OCI-LY3 (cell line): ENCODE data around the gene UST.

Source experiments
- H2AFZ ChIP-seq: fragments of 200-600, 300-600 bp; shearing (Covaris generic); 2 replicates; pipeline ENCODE4 v1.6.0; 2014; ENCODE audit warnings: antibody characterized with exemption, low read depth, low read length
- H3K27ac ChIP-seq: fragments of 200-600, 300-600 bp; sonication (generic); 2 replicates; pipeline ENCODE4 v1.5.1; 2014; ENCODE audit warnings: mild to moderate bottlenecking, low read length, moderate library complexity, mixed read lengths
- H3K27me3 ChIP-seq: fragments of 200-600, 300-600 bp; sonication (generic); 2 replicates; pipeline ENCODE4 v1.6.1; 2014; ENCODE audit warnings: low read depth, low read length, mixed read lengths
- H3K36me3 ChIP-seq: fragments of 200-600, 300-600 bp; sonication (generic); replicated peaks from 2 replicates; pipeline ENCODE3; 2014; ENCODE audit warnings: low read depth, low read length, mixed read lengths
- H3K4me1 ChIP-seq: fragments of 300-600, 200-600 bp; sonication (generic); 2 replicates; pipeline ENCODE4 v1.6.1; 2014; ENCODE audit warnings: low read length, mixed read lengths
- H3K4me2 ChIP-seq: fragments of 200-600, 300-600 bp; sonication (generic); 2 replicates; pipeline ENCODE4 v1.6.1; 2014; ENCODE audit warnings: low read length, mixed read lengths
- H3K4me3 ChIP-seq: fragments of 300-600, 200-600 bp; sonication (generic); 2 replicates; pipeline ENCODE4 v1.5.1; 2014; ENCODE audit warnings: antibody characterized with exemption, mild to moderate bottlenecking, low read length, moderate library complexity
- H3K79me2 ChIP-seq: fragments of 300-600, 200-600 bp; shearing (Covaris generic); 2 replicates; pipeline ENCODE4 v1.6.1; 2014; ENCODE audit warnings: mild to moderate bottlenecking, low read length, mixed read lengths
- H3K9ac ChIP-seq: fragments of 300-600, 200-600 bp; shearing (Covaris generic); 2 replicates; pipeline ENCODE4 v1.6.0; 2014; ENCODE audit warnings: mild to moderate bottlenecking, low read length, moderate library complexity
- H3K9me3 ChIP-seq: fragments of 200-600, 300-600 bp; shearing (Covaris generic); 2 replicates; pipeline ENCODE4 v1.6.1; 2014; ENCODE audit warnings: low read length, mixed read lengths; ENCODE audit not compliant: insufficient read depth
- H4K20me1 ChIP-seq: fragments of 200-600, 300-600 bp; sonication (generic); 2 replicates; pipeline ENCODE4 v1.6.1; 2016; ENCODE audit warnings: low read length, mixed read lengths; ENCODE audit not compliant: insufficient read depth
- EZH2phosphoT487 ChIP-seq: fragments of 200-600 bp; shearing (Covaris generic); IDR thresholded peaks from 2 replicates; pipeline ENCODE4 v1.6.1; 2018; ENCODE audit warnings: antibody characterized with exemption, mixed run types, low read depth
- TF ChIP-seq, protein P1 (sequence below): fragments of 200-600, 300-600 bp; sonication (generic); IDR thresholded peaks from 2 replicates; pipeline ENCODE4 v1.5.1; 2014; ENCODE audit warnings: antibody characterized with exemption, low read length, low read depth

UST gene

DNA sequence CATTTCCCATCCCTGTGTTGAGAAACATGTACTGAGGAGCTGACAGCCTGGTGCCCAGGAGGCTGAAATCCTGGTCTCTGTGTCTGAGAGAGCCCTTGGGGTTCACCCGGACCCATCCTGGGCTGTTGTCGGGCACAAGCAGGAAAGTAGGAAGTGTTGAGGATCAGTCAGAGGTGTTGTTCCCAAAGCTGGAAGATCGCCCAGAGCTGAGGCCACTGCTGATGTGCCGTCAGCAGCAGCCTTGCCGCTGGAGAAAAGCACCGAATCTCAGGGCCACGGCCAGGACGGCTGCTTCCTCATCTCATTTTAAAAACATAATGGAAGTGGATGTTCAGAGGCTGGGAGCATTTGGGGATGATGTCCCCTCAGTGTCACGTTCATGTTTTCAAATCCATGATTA, 218.5 kb downstream of the UST start:
- TF ChIP-seq, protein P1, sequence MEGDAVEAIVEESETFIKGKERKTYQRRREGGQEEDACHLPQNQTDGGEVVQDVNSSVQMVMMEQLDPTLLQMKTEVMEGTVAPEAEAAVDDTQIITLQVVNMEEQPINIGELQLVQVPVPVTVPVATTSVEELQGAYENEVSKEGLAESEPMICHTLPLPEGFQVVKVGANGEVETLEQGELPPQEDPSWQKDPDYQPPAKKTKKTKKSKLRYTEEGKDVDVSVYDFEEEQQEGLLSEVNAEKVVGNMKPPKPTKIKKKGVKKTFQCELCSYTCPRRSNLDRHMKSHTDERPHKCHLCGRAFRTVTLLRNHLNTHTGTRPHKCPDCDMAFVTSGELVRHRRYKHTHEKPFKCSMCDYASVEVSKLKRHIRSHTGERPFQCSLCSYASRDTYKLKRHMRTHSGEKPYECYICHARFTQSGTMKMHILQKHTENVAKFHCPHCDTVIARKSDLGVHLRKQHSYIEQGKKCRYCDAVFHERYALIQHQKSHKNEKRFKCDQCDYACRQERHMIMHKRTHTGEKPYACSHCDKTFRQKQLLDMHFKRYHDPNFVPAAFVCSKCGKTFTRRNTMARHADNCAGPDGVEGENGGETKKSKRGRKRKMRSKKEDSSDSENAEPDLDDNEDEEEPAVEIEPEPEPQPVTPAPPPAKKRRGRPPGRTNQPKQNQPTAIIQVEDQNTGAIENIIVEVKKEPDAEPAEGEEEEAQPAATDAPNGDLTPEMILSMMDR = no peak
- Histone ChIP-seq H3K27me3 (no peaks in the 10 kb centered on the region), H3K9me3 (no peaks in the 10 kb centered on the region), H3K9ac (no peak overlapping the region), H3K27ac (no peak overlapping the region), H3K4me2 (no peak overlapping the region), H3K79me2 (no peaks in the 10 kb centered on the region), H3K4me3 (no peak overlapping the region), H2AFZ (no peak overlapping the region), H3K36me3 (no peaks in the 10 kb centered on the region), H4K20me1 (no peaks in the 10 kb centered on the region), H3K4me1 (peaks cover 3% of the 10 kb centered on the region; the same call in 1 of the 2 replicates)

DNA sequence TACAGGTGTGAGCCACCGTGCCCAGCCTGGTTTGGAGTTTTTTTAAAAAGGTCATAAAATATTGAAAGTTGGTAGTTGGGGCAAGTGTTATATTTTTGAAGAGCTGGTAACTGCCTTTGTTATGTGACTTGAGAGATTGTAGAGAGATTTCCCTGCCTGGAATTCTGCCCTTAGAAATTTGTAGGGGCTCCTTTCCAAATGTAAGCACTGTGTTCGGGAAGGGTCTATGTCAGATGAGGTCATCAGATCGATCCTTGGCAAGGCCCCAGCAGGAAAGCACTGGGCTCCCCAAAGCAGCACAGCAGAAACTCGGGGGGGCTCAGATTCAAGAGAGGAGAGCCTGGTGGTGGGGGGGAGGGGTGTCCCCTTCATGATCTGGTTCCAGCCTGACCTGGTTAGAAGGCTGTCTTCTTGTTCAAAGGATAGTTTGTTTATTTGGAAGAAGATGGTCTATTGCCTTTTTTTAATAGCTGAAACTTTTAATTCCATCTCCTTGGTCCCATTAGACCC, 220.2 kb downstream of the UST start:
- no peak overlapping the region for H3K9ac ChIP-seq
- H3K4me1 ChIP-seq = peaks cover 7% of the 10 kb centered on the region
- no peak overlapping the region for H3K27ac ChIP-seq
- peaks cover 6% of the 10 kb centered on the region; the same call in 1 of the 2 replicates for H3K27me3 ChIP-seq
- no peaks in the 10 kb centered on the region for H4K20me1 ChIP-seq
- H3K79me2 ChIP-seq = no peaks in the 10 kb centered on the region
- no peak for TF ChIP-seq EZH2phosphoT487
- TF ChIP-seq, protein P1 = no peak
- no peaks in the 10 kb centered on the region for H3K36me3 ChIP-seq
- no peak overlapping the region for H3K4me2 ChIP-seq
- H3K9me3 ChIP-seq = no peaks in the 10 kb centered on the region
- no peak overlapping the region for H3K4me3 ChIP-seq
- H2AFZ ChIP-seq = no peak overlapping the region

DNA sequence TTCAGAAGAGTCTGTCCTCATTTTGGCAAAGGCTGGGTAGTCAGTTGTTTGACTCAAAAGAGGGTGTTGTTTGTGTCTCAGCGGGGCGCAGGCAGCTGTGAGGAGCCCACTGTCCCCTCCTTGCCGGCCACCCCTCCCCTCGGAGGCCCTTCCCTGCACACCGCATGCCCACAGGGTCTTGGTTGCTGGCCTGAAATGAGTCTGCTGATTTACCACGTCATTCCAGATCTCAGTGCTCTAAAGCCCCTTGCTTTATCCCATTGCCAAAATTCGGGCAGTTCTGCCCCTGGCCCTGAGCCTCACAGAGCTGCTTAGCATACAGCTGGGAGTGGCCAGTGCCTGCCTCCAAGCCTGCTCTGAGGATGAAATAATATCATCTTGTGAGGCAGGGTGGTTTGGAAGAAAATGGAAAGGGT, 220.7 kb downstream of the UST start:
- Histone ChIP-seq H3K36me3 (no peaks in the 10 kb centered on the region), H3K4me2 (no peak overlapping the region), H3K79me2 (no peaks in the 10 kb centered on the region), H3K4me1 (peaks cover 12% of the 10 kb centered on the region), H3K4me3 (no peak overlapping the region), H3K27me3 (peaks cover 6% of the 10 kb centered on the region; the same call in 1 of the 2 replicates), H3K9ac (no peak overlapping the region), H3K27ac (no peak overlapping the region), H3K9me3 (no peaks in the 10 kb centered on the region), H2AFZ (no peak overlapping the region), H4K20me1 (no peaks in the 10 kb centered on the region)
- no peak for TF ChIP-seq EZH2phosphoT487
- TF ChIP-seq, protein P1 = no peak

DNA sequence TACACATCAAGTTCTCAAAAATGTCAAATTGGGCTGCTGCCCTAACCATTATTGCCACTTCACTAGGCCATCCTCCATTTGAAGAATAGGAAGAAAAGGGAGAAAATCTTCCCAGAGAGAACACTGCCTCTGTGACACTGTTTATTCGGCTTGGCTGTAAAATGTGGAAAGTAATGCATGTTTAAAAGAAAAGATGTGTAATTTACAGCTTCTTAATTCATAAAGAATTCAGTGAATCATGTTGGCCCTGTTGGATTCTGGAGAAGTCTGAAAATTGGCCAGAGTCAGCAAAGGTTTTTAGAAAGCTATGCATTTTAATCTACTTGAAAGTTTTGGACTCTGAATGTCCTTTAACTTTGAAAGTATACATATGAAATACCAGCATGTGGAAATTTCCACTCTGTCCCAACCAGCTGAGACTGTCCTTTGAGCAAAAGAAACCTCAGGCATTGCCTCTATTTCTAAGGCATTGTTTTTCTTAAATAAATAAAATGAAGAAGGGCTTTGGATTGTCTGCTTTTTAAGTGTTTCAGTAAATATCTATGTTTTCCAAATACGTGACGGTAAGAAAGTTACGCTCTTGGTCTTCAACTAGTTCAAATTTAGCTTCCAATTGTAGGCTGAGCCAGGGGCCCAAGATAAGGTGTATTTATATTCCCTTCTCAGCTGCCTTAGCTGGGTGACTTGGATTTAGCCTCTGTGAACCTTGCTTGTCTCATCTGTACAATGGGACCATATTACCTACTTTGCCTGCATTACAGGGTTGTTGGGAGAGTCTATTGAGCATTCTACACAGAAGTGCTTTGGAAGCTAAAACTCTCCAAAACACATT, 222.2 kb downstream of the UST start:
- H4K20me1 ChIP-seq = no peaks in the 10 kb centered on the region
- TF ChIP-seq, protein P1 = no peak
- no peak for TF ChIP-seq EZH2phosphoT487
- no peak overlapping the region for H3K4me3 ChIP-seq
- no peak overlapping the region for H3K4me2 ChIP-seq
- H3K4me1 ChIP-seq = peaks cover 20% of the 10 kb centered on the region
- H3K9me3 ChIP-seq = no peaks in the 10 kb centered on the region
- no peak overlapping the region for H3K9ac ChIP-seq
- no peaks in the 10 kb centered on the region for H3K36me3 ChIP-seq
- peaks cover 6% of the 10 kb centered on the region; the same call in 1 of the 2 replicates for H3K27me3 ChIP-seq
- H3K27ac ChIP-seq = no peak overlapping the region
- H2AFZ ChIP-seq = no peak overlapping the region
- no peaks in the 10 kb centered on the region for H3K79me2 ChIP-seq
